ENCODE results near the gene SUSD5. TPM values are rescaled to one million over a fixed set of nuclear protein-coding genes. Genes with fewer than 3 reads are reported as not detected.

Gene SUSD5
- total and polyA plus RNA-seq, 12 donors, result 0.16 to 2.0 (median 1.1) TPM

GRCh38 chr3:33170531-33170930, 48.1 kb downstream of the SUSD5 start:
- no peak for DNase-seq
- Histone ChIP-seq H3K4me3 (no peak overlapping the region), H3K27ac (no peak overlapping the region), H3K4me1 (replicated peaks in 1 of 2) (no peaks in the 10 kb centered on the region), H3K27me3 (no peaks in the 10 kb centered on the region), H3K9me3 (replicated peaks in 1 of 3) (no peaks in the 10 kb centered on the region), H3K36me3 (replicated peaks in 1 of 2) (no peaks in the 10 kb centered on the region)
- intact Hi-C loops (cut with DNase I), result no loop called here
- WGBS, 4 donors, result 94 to 100% (median 94%) methylated on average over 6 of the region's 6 CpGs
- TF ChIP-seq CTCF (IDR thresholded peaks at IDR 0.05) (no peak), POLR2A (IDR thresholded peaks at IDR 0.05) (no peak)

- no peak overlapping the region for H3K27ac ChIP-seq
- no peaks in the 10 kb centered on the region for H3K36me3 ChIP-seq (replicated peaks in 1 of 2)
- TF ChIP-seq CTCF (IDR thresholded peaks at IDR 0.05), result no peak
- TF ChIP-seq POLR2A (IDR thresholded peaks at IDR 0.05), result no peak
- 60 to 77% (median 70%) methylated on average over 3 of the region's 3 CpGs for WGBS, 4 donors
- intact Hi-C loops (cut with DNase I), result no loop called here
- H3K9me3 ChIP-seq (replicated peaks in 1 of 3), result no peaks in the 10 kb centered on the region
- H3K4me3 ChIP-seq, result no peak overlapping the region
- DNase-seq, result no peak
- no peaks in the 10 kb centered on the region for H3K4me1 ChIP-seq (replicated peaks in 1 of 2)
- H3K27me3 ChIP-seq, result no peaks in the 10 kb centered on the region
These were observed 50.8 kb downstream of the SUSD5 start for GRCh38 chr3:33167716-33168336.

- Histone ChIP-seq H3K27me3 (no peaks in the 10 kb centered on the region), H3K4me1 (replicated peaks in 1 of 2) (no peaks in the 10 kb centered on the region), H3K36me3 (replicated peaks in 1 of 2) (no peaks in the 10 kb centered on the region), H3K4me3 (no peak overlapping the region), H3K9me3 (replicated peaks in 1 of 3) (no peaks in the 10 kb centered on the region), H3K27ac (no peak overlapping the region)
- TF ChIP-seq CTCF (IDR thresholded peaks at IDR 0.05) (no peak), POLR2A (IDR thresholded peaks at IDR 0.05) (no peak)
- no peak for DNase-seq
- intact Hi-C loops (cut with DNase I), result no loop called here
- 49 to 70% (median 65%) methylated on average over 2 to 3 of the region's 3 CpGs for WGBS, 4 donors
These were observed 51.3 kb downstream of the SUSD5 start for GRCh38 chr3:33167284-33167683.

- 72 to 92% (median 85%) methylated on average over 2 of the region's 2 CpGs for WGBS, 4 donors
- Histone ChIP-seq H3K4me1 (replicated peaks in 1 of 2) (no peaks in the 10 kb centered on the region), H3K4me3 (no peak overlapping the region), H3K9me3 (replicated peaks in 1 of 3) (no peaks in the 10 kb centered on the region), H3K36me3 (replicated peaks in 1 of 2) (no peaks in the 10 kb centered on the region), H3K27ac (no peak overlapping the region), H3K27me3 (no peaks in the 10 kb centered on the region)
- TF ChIP-seq POLR2A (IDR thresholded peaks at IDR 0.05) (no peak), CTCF (IDR thresholded peaks at IDR 0.05) (no peak)
- no peak for DNase-seq
- intact Hi-C loops (cut with DNase I), result no loop called here
These were observed 52.5 kb downstream of the SUSD5 start for GRCh38 chr3:33166095-33166494.

Data from adrenal gland (tissue), 12 donors.